NCI-H510A treated with DMSO at 0.1 percent for 48 hours (cell line): ENCODE measurements around the gene VAC14.
A peak's percentile ranks its signal among the peaks of the same experiment; 100 is the strongest.

Experiments used
- DNase-seq: peaks from one replicate; lab custom pipeline; 2025; lab: John Stamatoyannopoulos, UW

VAC14 gene

DNA sequence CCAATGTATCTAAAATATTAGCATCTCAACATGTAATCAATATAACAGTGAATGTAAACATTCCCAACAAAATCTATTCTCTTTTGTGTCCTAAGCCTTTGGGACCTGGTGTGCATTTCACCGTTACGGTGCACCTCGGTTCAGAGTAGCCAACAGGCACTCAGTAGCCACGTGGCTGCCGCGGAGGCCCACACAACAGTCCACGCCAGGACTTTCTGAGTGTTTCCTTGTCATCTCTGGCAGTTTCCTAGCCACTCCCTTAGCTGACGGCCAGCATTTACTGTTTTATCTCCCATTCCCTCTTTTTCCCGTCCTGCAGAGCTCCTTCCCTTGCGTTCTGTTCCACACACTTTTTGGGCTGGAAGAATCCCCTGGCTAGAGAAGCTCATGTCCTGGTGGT is 36.3 kb downstream of the VAC14 start:
- DNase-seq = no peak

DNA sequence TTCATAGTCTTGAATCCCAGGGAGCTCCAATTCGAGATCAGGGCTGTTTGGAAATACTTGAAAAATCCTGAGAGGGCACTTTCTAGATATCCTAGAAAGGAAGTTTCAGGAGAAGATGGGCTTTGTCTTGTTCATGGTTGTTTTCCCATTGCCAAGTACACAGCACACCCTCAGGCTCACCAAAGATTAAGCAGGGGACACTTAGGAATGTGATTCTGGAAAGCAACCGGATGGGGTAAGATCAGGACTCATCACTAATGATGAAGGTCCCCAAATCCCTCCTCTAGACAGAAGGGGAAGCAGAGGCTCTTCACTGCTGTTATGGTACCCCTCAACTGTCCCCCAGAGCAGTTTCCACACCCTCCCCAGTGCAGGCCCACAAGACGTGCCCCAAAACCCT is 40.7 kb downstream of the VAC14 start:
- DNase-seq = no peak

DNA sequence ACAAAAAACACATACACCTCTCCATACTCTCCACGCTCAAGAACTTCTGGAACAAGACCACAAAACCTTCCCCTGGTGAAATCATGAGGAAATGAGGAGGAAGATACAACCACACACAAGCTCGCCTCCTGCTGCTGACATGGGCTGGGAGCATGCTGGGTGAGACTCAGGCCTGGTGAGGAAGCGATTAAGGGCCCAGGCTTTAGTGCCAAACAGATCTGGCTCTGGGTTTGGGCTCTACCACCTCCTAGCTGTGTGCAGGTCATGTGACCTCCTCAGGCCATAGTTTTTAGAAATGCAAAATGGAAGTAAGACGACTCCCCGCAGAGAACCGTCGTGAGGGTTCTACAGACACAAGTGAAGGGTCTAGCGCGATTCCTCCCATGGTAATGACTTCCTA is 41.3 kb downstream of the VAC14 start:
- no peak for DNase-seq

DNA sequence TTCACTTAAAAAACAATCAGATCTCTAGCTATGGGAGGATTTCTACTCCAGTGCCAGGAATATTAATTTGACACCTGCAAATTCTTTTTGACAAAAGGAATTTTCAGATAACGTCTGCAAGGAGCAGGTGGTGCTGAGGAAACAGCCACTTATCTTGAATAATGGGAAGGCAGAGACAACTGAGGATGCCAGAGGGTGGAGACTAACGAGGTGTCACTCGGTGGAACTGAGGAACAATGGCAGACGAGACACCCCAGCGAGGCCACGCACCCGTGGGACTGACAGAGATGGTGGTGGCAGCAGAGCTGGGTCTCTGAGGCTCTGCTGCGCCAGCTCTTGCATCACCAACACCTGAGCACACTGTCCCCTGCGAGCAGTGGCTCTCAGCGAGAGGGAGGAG is 42.2 kb downstream of the VAC14 start:
- no peak for DNase-seq

DNA sequence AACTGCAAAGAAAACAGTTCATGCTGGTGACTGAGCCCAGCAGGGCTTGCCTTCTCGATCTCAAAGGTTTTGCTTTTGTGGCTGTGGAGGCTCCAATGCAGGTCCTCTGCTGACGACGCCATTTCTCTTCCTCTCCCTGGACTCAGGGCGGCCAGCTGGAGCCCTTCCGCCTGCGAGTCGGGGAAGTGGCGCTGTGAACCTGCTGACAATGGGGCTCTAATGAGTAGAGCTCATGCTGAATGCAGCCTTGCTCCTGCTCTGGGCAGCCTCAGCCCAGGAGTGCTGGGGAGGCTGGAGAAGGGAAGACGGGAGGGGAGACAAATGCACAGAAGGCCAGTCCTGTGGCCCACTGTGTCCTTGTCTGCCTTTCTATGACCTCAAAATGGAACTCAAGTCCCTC is 43.8 kb downstream of the VAC14 start:
- DNase-seq = no peak

DNA sequence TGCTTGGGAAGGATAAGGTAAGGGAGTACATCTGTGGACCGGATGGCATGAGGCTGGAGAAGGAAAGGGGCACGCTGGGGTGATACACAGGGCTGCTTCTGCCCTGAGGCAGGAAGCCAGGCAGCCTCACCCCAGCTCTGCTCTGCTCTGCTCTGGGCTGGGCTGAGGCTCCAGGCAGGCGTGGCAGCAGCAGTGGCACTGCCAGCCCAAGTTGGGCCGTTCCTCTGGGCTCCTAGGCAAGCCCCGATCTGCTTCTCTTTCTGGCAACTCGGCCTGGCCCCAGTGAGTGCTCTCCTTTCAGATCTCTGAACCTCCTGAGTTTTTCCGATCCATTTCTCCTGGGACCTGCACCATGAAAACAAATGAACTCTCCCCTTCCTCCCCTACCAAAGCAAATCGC is 44.9 kb downstream of the VAC14 start:
- DNase-seq = no peak

DNA sequence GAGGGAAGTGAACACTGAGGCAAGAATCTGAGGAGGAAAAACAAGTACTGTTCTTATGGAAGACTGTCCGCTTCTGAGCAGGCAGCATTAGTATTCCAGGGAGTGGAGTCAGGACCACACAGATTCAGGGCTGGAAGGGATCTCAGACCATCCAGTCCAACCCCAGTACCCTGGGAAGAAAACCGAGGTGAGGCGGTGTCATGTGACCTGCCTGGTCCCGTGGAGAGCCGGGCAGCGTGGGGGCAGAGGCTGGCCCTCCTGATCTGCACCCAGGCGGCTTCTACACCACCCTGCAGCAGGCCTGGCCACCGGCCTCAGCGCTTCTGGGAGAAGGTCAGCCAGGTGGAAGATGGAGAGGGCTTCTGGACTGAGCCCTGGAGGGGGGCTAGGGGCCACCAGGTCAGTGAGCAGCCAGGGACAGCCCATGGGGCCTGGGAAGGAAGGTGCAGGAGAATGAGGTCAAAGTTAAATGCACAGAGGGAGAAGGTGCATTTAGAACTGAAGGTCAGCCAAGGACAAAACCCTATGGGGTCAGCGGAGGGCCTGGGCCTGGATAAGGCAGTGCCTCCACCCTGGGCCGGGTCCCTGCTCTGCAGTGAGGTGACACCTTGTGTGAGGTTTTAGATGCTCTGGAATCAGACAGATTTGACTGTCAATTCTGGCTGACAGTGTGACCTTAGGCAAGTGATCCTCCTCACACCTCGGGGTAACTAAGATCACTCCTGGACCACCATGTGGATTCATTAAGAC is 45.9 kb downstream of the VAC14 start:
- no peak for DNase-seq

DNA sequence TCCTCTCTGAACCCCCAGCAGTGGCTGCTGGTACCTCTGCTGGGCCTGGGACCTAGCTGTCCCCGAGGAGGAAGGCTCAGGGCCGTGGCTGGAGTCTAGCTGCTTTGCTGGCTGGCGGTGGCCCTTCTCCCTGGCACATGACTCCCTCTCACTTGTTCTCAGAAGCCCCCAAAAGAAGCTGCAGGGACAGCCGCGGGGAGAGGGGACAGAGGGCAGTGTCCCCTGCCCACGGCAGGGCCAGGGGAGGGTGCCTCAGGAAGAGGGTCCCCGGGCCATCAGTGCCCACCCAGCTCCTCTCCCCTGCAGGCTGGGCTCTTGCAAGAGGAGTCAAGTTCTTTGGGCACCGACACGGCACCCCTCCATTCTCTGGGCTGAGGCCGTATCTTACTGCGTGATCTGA is 46.6 kb downstream of the VAC14 start:
- DNase-seq = no peak

DNA sequence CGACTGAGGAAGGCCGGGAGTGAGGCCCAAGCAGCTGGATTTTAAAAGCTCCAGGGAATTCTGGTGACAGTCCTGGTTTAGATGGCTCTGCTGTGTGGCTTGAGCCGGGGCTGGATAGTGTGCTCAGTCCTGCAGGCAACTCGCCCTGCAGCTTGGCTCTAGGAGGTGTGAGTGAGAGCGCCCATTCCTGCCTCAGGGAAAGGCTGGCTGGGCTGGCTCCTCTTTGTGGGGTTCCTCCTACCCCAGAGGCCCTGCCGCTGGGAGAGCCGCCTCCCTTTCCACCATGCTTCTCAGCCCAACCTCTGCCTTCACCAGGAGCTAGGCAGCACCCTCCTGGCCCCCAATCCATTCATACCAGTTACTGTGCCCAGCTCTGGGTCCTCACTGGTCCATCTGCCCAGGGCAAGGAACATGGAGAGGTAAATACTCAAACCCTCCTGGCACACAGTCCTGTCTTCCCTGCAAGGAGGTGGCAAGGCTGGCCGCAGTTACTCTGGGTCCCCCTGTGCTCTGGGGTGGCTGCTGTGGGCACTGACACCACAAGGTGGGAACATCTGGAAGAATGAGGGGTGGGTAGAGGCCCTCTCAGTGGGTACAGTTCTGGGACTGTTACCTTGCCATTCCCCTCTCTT is 47.1 kb downstream of the VAC14 start:
- no peak for DNase-seq

DNA sequence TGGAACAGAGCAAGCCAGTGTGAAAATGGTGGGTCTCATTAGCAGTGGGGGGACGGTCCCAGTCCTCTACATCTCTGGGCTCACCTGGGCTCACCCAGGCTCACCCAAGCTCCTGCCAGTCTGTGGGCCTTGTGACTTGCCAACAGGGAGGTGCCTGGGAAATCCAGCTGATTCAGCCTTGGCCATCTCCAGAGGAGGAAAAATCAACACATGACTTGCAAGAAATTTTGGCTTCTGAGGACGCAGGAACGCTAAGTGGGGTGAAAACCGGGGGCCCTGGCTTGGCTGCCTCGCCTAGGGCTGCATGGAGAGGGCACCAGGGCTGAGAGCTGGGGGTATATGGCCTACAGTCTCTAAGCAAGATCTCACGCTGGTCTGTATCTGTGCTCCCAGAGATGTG is 47.7 kb downstream of the VAC14 start:
- no peak for DNase-seq

DNA sequence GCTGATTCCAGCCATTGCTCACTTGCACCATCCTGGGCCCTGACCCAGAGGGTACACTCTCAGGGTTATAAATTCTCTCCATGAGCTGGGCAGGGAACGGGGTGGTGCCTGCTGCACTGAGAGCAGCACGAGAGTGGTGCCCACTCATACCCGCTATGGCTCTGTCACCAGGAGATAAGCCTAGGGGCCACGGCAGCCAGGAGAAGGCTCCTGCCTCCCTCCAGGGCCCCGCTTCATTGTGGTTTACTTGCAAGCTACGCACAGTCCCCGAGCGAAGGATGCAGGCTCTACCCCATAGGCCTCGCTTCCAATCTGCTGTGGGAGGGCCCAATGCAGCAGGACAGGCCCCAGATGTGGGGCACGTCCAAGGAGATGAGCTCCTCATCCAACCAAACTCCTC is 48.5 kb downstream of the VAC14 start:
- DNase-seq = no peak

DNA sequence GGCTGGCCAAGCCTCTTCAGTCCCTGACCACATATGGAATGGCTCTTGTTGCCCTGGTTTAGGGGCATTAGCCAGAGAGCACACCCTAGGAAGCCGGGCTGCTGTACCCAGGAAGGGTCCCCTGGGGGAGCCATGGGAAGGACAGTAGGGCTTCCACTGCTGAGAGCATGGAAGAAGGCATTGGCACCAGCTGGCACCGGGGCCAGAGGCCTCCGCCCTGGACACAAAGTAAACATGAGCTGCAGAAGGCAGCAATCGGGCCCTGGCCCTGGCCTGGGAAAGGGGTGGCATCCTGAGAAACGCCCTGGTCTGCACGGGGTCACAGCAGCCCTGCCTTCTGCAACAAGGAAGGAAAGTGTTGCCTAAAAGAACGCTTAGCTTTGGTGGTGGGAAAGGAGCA is 49.4 kb downstream of the VAC14 start:
- no peak for DNase-seq

DNA sequence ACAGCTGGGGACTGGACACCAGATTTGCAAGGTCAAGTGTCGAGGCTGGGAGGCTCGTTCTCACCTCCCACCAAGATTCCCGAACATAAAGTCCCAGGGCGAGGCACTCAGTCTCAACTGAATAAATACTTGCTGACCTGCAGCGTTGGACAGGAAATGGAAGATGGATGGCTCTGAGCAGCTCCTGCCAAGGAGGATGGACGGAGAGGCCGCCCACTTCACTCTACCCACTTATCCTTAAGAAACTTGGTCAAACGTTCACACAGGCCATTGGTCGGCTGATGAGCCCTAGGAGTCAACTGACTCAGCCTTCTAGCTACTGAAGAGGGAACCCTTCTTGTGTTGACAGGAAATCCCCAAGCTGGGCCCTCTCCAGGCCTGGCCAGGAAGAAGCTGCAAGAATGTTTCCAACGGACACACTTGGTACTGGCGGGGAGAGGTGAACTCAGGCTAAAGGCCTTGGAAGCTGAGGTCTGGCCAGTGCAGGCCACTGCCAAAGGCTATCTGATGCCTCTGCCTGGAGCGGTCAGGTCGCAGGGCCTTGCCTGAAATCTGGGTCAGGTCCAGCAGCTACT is 50.0 kb downstream of the VAC14 start:
- no peak for DNase-seq

DNA sequence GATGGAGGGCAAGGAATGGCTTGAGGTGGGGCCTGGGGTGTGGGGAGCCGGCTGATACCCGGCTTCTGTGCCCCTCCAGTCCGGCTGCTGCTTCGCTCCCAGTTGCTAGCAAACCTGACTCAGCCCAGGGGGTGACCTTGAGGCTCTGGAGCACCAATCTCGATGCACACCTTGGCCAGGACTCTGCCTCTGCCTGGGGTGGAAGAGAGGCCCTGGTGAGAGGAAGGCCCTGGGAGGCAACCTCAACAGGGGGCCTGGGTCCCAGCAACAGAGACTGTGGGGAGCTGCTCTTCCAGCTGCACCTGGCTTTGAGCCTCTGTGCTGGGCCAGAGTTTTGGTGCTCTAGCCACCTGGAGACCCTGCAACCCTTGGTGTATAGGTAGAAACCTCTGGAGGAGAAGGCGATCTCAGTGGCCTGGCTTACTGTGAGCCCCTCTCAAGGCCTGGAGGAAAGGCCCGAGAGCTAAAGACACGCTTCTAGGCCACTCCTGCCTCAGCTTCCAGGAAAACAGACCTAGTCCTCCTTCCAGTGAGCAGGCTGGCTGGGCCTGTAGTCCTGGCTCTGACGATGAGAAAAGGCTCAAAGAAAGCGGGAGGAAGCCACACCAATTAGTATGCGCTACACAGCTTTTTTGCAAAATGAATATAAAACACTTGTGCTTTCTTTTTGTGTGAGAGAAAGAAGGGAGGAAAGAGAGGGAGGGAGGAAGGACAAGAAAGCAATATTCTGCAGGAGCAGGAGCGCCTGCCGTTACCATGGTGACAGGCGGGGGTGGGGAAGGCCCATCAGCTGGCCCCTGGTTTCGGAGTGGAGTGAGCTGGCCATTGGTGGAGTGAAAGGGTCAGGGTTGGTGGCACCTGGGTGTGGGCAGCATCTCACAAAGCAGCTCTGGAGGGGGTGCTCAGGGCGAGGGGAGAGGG is 51.0 kb downstream of the VAC14 start:
- DNase-seq = no peak

DNA sequence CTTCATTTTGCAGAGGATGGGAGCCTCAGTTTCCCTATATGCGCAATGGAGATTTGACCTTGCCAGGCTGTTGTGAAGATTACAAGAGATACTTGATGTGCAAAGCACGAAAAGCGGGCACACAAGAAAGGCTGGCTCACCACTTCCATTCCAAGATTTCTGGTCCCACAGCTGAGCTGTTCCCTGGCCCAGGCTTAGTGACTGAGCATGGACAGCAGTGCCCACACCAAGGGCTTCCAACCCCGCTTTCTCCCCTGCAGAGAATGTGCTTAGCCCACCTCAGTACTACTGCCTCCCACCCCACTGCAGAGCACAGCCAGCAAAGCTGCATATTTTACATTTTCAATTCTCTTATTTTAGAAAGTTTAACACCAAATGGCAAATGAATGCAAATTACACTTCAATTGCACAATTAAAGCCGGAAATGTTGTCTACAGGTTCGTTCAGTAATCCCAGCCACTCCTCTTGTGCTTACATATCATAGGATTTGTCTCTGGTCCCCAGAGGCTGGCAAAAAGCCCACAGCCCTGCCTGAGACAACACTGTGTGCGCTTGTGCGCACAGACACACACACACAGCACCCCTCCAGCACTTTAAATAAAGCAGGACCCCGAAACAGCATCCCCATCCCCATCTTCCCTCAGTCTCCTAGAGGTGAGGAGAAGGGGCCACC is 51.8 kb downstream of the VAC14 start:
- no peak for DNase-seq

DNA sequence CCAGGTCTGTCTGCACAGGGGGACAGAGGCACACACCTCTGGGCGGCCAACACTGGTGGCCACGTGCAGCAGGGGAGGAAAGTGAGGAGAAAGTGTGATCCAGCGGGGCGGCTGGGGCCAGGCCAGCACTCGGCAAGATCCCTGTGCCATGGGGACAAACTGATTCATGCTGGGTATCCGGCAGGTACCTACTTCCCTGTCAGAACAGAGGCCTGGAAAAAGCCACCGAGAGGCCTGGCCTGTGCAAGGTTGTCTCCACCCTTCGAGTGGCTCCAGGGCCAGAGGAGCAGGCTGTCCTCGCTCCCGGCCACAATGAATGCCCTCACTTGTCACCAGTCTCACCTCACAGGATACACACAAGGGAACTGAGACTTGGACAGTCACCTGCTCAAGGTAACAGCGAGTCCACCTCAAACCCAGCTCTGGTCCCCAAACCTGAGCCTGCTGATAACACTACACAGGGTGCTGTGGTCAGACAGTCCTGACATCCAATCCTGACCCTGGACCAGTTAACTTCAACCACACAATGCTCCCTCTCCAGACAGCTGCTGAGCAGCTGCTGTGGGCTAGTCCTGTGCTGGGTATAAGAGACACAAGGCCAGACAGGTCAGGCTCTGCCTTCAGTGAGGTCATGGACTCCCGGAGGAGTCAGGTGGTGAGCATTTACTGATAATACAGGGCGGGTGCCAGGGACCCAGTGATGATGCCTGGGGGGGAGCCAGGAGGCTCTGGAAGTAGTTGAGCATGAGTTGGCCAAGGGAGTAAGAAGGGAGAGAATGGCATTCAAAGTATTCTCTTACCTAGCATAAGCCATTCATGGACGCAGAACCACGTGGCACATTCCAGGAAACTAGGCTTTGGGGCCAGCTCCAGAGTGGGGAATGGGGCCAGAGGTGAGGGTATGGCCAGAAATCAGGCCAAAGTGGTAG is 53.0 kb downstream of the VAC14 start:
- DNase-seq = no peak

DNA sequence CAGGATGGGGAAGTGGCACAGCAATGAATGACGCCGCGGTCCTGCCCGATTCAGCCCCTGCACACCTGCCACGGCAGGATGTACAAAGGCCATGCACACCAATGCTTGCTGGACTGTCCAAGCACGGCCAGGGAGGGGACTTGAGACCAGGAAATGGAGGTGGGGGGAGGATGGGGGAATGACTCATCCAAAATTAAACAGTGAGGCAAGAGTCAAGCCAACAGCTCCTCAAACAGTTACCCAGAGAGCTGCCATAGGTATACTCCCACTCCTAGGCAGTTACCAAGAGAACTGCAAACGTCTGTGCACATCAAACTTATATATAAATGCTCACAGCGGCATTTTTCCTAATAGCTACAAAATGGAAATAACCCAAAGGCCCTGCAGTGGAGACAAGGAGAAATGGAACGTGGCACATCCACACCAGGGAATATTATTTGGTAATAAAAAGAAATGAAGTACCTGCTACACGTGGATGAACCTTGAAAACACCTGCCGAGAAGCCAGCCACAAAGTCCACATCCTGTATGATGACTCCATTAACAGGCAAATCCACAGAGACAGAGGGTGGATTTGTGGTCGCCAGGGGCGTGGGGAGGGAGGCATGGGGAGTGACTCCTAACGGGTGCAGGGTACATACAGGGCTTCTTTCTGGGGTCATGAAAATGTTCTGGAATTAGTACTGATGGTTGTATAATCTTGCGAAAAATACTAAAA is 54.1 kb downstream of the VAC14 start:
- DNase-seq = peak; percentile 49

DNA sequence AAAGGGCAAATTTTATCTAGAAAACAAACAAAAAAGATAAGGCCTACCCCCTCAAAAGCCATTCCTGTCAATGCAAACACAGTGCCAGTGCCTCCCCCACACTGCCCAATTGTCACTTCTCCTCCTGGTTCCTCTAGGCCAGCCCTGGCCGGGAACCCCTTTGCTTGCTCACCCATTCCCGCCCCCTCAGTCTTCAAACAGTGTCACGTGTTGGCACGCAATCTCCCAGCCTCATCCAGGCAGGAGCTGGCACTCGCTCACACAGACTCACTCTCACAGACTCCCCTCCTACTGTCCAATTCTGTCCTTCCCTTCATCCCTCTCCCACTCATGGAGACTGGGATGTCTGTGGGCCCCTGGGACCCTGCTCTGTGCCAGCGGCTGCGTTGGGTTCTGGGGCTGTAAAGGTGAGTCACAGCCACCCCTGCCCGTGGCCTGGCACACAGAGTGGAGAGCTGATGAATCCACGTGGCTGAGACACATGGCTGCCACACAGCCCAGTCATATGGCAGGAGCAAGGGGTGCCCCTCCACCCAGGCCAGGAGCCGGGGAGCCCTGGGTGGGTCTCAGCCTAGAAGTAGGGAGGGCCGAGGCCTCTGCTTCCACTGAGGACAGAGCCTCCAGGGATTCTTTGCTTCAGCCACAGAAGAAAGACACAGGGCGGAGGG is 54.8 kb downstream of the VAC14 start:
- DNase-seq = peak; percentile 1

DNA sequence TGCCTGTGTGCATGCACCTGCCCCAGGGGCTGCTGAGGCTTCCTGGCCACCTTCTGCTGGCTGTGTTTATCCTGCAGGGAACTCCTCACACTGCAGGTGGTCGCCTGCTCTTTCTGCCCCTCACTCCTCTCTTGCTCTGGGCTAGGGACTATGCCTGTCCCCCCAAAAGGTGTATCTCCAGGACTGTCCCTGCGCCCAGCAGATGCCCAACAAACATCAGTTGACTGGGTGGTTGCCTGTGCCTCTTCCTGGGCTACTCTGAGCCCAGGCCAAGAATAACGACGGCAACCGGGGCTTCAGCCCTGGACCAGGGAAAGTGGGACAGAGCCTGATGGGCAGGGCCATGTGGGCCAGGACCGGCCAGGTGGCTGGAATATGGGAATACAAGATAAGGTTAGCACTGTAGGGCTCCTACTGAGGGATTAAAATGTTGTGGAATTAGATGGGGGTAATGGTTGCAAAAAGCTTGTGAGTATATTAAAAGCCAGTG is 55.4 kb downstream of the VAC14 start:
- DNase-seq = no peak

DNA sequence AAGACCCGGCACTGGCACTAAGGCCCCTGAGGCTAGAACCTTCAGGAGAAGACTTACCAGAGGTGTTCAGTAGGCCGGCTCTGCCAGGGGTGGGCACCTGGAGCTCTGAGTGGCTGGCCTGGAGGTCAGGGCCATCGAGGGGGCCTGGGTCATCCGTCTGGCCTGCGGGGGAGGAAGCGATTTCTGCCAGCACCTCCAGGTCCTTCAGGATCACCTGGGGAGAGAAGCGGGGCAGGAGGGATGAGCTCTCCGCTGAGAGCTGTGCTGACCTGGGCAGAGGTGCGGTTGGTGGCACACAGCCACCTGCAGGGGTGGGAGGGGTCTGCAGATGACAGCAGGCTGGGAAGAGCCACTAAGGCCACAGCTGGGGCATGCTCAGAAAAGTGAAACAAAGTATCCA is 56.6 kb downstream of the VAC14 start:
- no peak for DNase-seq
